Tibial artery (tissue), 4 donors: ENCODE results near the gene SWSAP1.
"Not testable (repeated sequence)": the region's sequence is repeated elsewhere in the genome, so short reads cannot be mapped to it uniquely, and the experiment has no call there.

ENCODE experiments used
- DNase-seq, 2 donors: peaks; one replicate each; pipeline ENCODE4 v3.0.0-alpha.2; 2019
- H3K27ac ChIP-seq, 2 donors: fragments of 200-600 bp; sonication (generic) in 1 of 2; 1 replicate in 1 of 2; 2 replicates in 1 of 2; pipeline ENCODE4 v1.5.1; 2018 to 2019; ENCODE audit warnings: mild to moderate bottlenecking in 1 of 2
- H3K27me3 ChIP-seq, 2 donors: fragments of 200-600 bp; sonication (generic) in 1 of 2; one replicate each; pipeline versions ENCODE4 v1.5.1 to v1.6.0; 2016 to 2019
- H3K36me3 ChIP-seq, 3 donors: fragments of 200-600 bp; sonication (generic) in 2 of 3; one replicate each; pipeline ENCODE4 v1.5.1; 2016 to 2019; ENCODE audit warnings: mild to moderate bottlenecking in 2 of 3
- H3K4me1 ChIP-seq, 4 donors: fragments of 200-600 bp; sonication (generic) in 2 of 4; 1 replicate in 3 of 4; 2 replicates in 1 of 4; pipeline ENCODE4 v1.5.1; 2016 to 2019
- H3K4me3 ChIP-seq, 2 donors: fragments of 200-600 bp; sonication (generic) in 1 of 2; 1 replicate in 1 of 2; 2 replicates in 1 of 2; pipeline ENCODE4 v1.5.1; 2018 to 2019; ENCODE audit warnings: mild to moderate bottlenecking in 2 of 2
- H3K9me3 ChIP-seq, 3 donors: fragments of 200-600 bp; sonication (generic) in 1 of 3; one replicate each; pipeline ENCODE4 v1.5.1; 2016 to 2019
- CTCF ChIP-seq, 2 experiments: fragments of 200-600 bp in 1 of 2; fragments of 450-650 bp in 1 of 2; IDR thresholded peaks; one replicate each; pipeline ENCODE4 v1.5.1; 2017 to 2019; ENCODE audit warnings: antibody characterized with exemption in 2 of 2, mild to moderate bottlenecking in 1 of 2, moderate library complexity in 1 of 2
- intact Hi-C: fragments of 100-400 bp; cut with DNase I; formaldehyde crosslinking; loops from one replicate; pipeline ENCODE4 v1.15.0; 2023; ENCODE audit warnings: low total_unique reads

Gene SWSAP1

GRCh38 chr19:11339254-11340098 lies 35.0 kb upstream of the SWSAP1 start, which contains the start of gene RAB3D:
Gene RAB3D (minus strand): TSS chr19:11339657. CDS start chr19:11337399, 2,258 bp downstream.
- no peaks in the 10 kb centered on the region for H3K27me3 ChIP-seq
- H3K4me3 ChIP-seq: peak within 1 kb of the TSS; percentile 67 to 89
- H3K36me3 ChIP-seq: peaks cover 22 to 46% (median 28%) of the 10 kb centered on the region in 3 donors
- no peaks in the 10 kb centered on the region for H3K9me3 ChIP-seq
- peak within 1 kb of the TSS; percentile 80 to 81 for H3K27ac ChIP-seq
- peak; percentile 91 to 97 for DNase-seq
- peaks cover 0 to 40% (median 28%) of the 10 kb centered on the region in 4 donors for H3K4me1 ChIP-seq
- intact Hi-C loops: loop anchor here (5.0 kb wide), 1 partner anchor 47 kb away; no protein-coding TSS in a partner anchor
- TF ChIP-seq CTCF (IDR thresholded peaks at IDR 0.05): no peak

GRCh38 chr19:11340099-11340467 lies 34.4 kb upstream of the SWSAP1 start:
- H3K9me3 ChIP-seq, DNase-seq, H3K27me3 ChIP-seq, intact Hi-C loops: not testable (repeated sequence)
- H3K4me1 ChIP-seq: peaks cover 0 to 46% (median 34%) of the 10 kb centered on the region in 4 donors
- H3K36me3 ChIP-seq: peaks cover 16 to 40% (median 22%) of the 10 kb centered on the region in 3 donors
- H3K4me3 ChIP-seq: peak overlapping the region; percentile 67 to 89
- H3K27ac ChIP-seq: peak overlapping the region; percentile 80 to 81

GRCh38 chr19:11342429-11342828 lies 32.0 kb upstream of the SWSAP1 start:
- no peak for TF ChIP-seq CTCF (IDR thresholded peaks at IDR 0.05)
- no peak overlapping the region for H3K4me3 ChIP-seq
- no peak for DNase-seq
- H3K4me1 ChIP-seq: peaks cover 0 to 58% (median 47%) of the 10 kb centered on the region in 4 donors
- no peaks in the 10 kb centered on the region for H3K27me3 ChIP-seq
- H3K27ac ChIP-seq: no peak overlapping the region
- peaks cover 0 to 17% (median 5%) of the 10 kb centered on the region in 3 donors for H3K36me3 ChIP-seq
- intact Hi-C loops: no loop called here
- no peaks in the 10 kb centered on the region for H3K9me3 ChIP-seq

- no peak for TF ChIP-seq CTCF (IDR thresholded peaks at IDR 0.05)
- Histone ChIP-seq H3K4me1 (peaks cover 0 to 37% (median 32%) of the 10 kb centered on the region in 4 donors), H3K27ac (peak overlapping the region; percentile 88 to 94), H3K27me3 (no peaks in the 10 kb centered on the region), H3K36me3 (peaks cover 0 to 24% (median 14%) of the 10 kb centered on the region in 3 donors), H3K4me3 (peak overlapping the region; percentile 83 to 85), H3K9me3 (no peaks in the 10 kb centered on the region)
- intact Hi-C loops: loop anchor here (5.0 kb wide), 1 partner anchor 37 kb away; the partner anchor contains the start of gene EPOR
- no peak for DNase-seq
Measured at GRCh38 chr19:11345122-11345803, 29.2 kb upstream of the SWSAP1 start.

GRCh38 chr19:11346104-11346940 lies 28.1 kb upstream of the SWSAP1 start, which contains the start of the genes CCDC159 and TMEM205:
Gene CCDC159 (plus strand): TSS chr19:11346519. CDS start chr19:11346607, 88 bp downstream.
Gene TMEM205 (minus strand): TSS chr19:11346268. CDS start chr19:11345619, 649 bp downstream.
- DNase-seq: peak; percentile 98 to 100

More at GRCh38 chr19:11346104-11346940, 28.1 kb upstream of the SWSAP1 start, which contains the start of the genes CCDC159 and TMEM205:
- H3K4me3 ChIP-seq: peak within 1 kb of the TSS; percentile 83 to 85
- H3K4me1 ChIP-seq: peaks cover 0 to 37% (median 32%) of the 10 kb centered on the region in 4 donors
- intact Hi-C loops: loop anchor here (5.0 kb wide), 1 partner anchor 36 kb away; the partner anchor contains the start of gene EPOR
- peak in 1 of 2 experiments; percentile 21 for TF ChIP-seq CTCF (IDR thresholded peaks at IDR 0.05)
- no peaks in the 10 kb centered on the region for H3K9me3 ChIP-seq
- H3K27me3 ChIP-seq: no peaks in the 10 kb centered on the region
- peak within 1 kb of the TSS; percentile 88 to 94 for H3K27ac ChIP-seq
- peaks cover 0 to 23% (median 13%) of the 10 kb centered on the region in 3 donors for H3K36me3 ChIP-seq
